Esophagus squamous epithelium (tissue), 5 donors: Measurements from ENCODE around the gene ARHGAP26. TPM values are rescaled to one million over a fixed set of nuclear protein-coding genes. Genes with fewer than 3 reads are reported as not detected.
A peak's percentile ranks its signal among the peaks of the same experiment; 100 is the strongest.
"Not testable (repeated sequence)": the region's sequence is repeated elsewhere in the genome, so short reads cannot be mapped to it uniquely, and the experiment has no call there.

Experiments used
- DNase-seq: peaks from one replicate; lab custom pipeline; 2025; lab: John Stamatoyannopoulos, UW
- H3K27ac ChIP-seq, 4 donors: fragments of 200-600 bp; sonication (generic); one replicate each; pipeline ENCODE4 v1.5.1; 2016 to 2019; ENCODE audit warnings: mild to moderate bottlenecking in 1 of 4
- H3K27me3 ChIP-seq, 4 donors: fragments of 200-600 bp; sonication (generic); 1 replicate in 3 of 4; 2 replicates in 1 of 4; pipeline versions ENCODE4 v1.5.1 to v1.6.0; 2017 to 2021; ENCODE audit warnings: antibody characterized with exemption in 1 of 4
- H3K36me3 ChIP-seq, 3 donors: fragments of 200-600 bp; sonication (generic); one replicate each; pipeline ENCODE4 v1.5.1; 2016 to 2019
- H3K4me1 ChIP-seq, 3 donors: fragments of 200-600 bp; sonication (generic); one replicate each; pipeline ENCODE4 v1.5.1; 2017 to 2019
- H3K4me3 ChIP-seq, 4 donors: fragments of 200-600 bp; sonication (generic); 1 replicate in 3 of 4; 2 replicates in 1 of 4; pipeline ENCODE4 v1.5.1; 2016 to 2019; ENCODE audit warnings: mild to moderate bottlenecking in 2 of 4, moderate library complexity in 1 of 4
- H3K9me3 ChIP-seq, 3 donors: fragments of 200-600 bp; sonication (generic); one replicate each; pipeline ENCODE4 v1.5.1; 2016 to 2019
- POLR2A ChIP-seq, 4 donors: fragments of 450-650 bp; IDR thresholded peaks; one replicate each; pipeline ENCODE4 v1.6.1; 2017; ENCODE audit warnings: antibody characterized with exemption in 4 of 4, mild to moderate bottlenecking in 4 of 4, moderate library complexity in 3 of 4
- WGBS, 2 donors: methylation state at CpG; one replicate each; pipeline ENCODE4 v1.1.5; 2018; 5-methylcytosine and 5-hydroxymethylcytosine counted together
- intact Hi-C: fragments of 100-400 bp; cut with DNase I; formaldehyde crosslinking; loops from one replicate; pipeline ENCODE4 v1.15.0; 2022
- total RNA-seq, 4 donors: library from RNA; depleted of rRNA; stranded (reverse); fragments of >200 nt; gene quantifications; one replicate each; pipeline ENCODE4 v1.1.0, GENCODE V29; 2016
- TF ChIP-seq, protein P1 (sequence below), 6 experiments: fragments of 450-650 bp in 4 of 6; fragments of 200-600 bp in 2 of 6; sonication (generic) in 2 of 6; IDR thresholded peaks; one replicate each; pipeline ENCODE4 v1.5.1; 2016 to 2019; ENCODE audit warnings: antibody characterized with exemption in 6 of 6, mild to moderate bottlenecking in 4 of 6, moderate library complexity in 4 of 6
- donor health status: DM: yes; HTN: yes; CAD: no.

The ARHGAP26 gene
- total RNA-seq, 4 donors from 2014 or later, result 4.4 to 18.7 (median 15.4) TPM

DNA sequence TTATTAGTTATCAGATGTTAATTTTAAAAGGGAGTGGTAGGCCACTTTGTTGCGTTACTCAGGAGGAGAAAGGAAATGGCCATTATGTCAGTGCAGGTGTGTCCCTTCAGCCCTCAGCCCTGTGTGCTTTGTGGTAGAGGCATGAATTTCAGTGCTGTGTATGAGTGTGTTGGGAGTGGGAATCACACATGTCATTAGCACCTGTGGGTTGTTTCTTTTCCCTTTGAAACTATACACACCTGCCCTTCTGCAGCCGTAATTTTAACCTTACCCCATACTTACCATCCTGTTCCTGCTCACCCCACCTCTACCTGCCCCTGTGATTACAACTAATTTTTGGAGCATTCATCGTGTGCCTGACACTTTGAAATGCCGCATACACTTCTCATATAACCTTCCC lies 156.4 kb downstream of the ARHGAP26 start:
- DNase-seq, result no peak
- Histone ChIP-seq H3K27me3 (no peaks in the 10 kb centered on the region), H3K4me3 (no peak overlapping the region), H3K27ac (peak overlapping the region in 2 of 4 donors; percentile 24 to 53), H3K4me1 (peaks cover 0 to 34% (median 7%) of the 10 kb centered on the region in 3 donors), H3K9me3 (no peaks in the 10 kb centered on the region), H3K36me3 (no peaks in the 10 kb centered on the region)
- intact Hi-C loops, result loop anchor here (10.0 kb wide), 2 partner anchors 478 to 898 kb away; partner anchors contain the start of gene NR3C1
- WGBS, 2 donors, result 84 to 94% methylated on average over 4 of the region's 4 CpGs
- TF ChIP-seq, protein P1, sequence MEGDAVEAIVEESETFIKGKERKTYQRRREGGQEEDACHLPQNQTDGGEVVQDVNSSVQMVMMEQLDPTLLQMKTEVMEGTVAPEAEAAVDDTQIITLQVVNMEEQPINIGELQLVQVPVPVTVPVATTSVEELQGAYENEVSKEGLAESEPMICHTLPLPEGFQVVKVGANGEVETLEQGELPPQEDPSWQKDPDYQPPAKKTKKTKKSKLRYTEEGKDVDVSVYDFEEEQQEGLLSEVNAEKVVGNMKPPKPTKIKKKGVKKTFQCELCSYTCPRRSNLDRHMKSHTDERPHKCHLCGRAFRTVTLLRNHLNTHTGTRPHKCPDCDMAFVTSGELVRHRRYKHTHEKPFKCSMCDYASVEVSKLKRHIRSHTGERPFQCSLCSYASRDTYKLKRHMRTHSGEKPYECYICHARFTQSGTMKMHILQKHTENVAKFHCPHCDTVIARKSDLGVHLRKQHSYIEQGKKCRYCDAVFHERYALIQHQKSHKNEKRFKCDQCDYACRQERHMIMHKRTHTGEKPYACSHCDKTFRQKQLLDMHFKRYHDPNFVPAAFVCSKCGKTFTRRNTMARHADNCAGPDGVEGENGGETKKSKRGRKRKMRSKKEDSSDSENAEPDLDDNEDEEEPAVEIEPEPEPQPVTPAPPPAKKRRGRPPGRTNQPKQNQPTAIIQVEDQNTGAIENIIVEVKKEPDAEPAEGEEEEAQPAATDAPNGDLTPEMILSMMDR (IDR thresholded peaks at IDR 0.05), result no peak
- TF ChIP-seq POLR2A (IDR thresholded peaks at IDR 0.05), result no peak

DNA sequence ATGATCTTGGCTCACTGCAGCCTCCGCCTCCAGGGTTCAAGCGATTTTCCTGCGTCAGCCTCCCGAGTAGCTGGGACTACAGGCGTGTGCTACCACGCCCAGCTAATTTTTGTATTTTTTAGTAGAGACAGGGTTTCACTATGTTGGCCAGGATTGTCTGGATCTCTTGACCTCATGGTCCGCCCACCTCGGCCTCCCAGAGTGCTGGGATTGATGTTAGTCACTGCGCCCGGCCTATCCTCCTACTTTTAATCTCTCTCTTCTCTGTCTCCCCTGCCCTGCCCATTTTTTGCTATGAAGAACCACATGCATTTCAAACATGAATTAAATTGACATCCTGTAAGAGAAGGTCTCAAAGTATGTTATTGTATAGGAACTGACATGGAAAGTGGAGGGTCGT lies 158.8 kb downstream of the ARHGAP26 start:
- DNase-seq, H3K9me3 ChIP-seq, H3K4me3 ChIP-seq, H3K27me3 ChIP-seq, H3K27ac ChIP-seq: not testable (repeated sequence)
- Histone ChIP-seq H3K36me3 (peaks cover 0 to 13% (median 0%) of the 10 kb centered on the region in 3 donors), H3K4me1 (peaks cover 0 to 27% (median 7%) of the 10 kb centered on the region in 3 donors)
- WGBS, 2 donors, result 89 to 94% methylated on average over 11 of the region's 11 CpGs
- intact Hi-C loops, result loop anchor here (10.0 kb wide), 2 partner anchors 476 to 896 kb away; partner anchors contain the start of gene NR3C1

DNA sequence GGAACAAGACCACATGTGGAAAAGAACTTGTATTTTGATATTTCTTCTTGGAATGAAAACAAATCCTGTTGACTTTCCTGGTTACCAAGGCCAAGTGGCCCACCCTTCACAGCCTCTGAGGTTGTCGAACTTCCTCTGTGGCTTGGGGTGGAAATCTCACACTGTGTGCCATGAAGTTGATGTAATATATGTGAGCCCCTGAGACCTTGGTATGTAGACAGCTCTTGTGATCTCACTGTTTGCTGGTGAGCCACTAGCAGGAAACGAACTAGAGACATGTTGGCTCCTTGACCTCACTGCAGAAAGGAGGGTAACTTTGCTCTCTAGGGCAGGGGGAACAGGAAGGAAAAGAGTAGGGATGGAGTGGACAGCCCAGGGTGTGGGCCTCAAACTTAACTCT lies 159.4 kb downstream of the ARHGAP26 start:
- intact Hi-C loops, result loop anchor here (10.0 kb wide), 2 partner anchors 475 to 895 kb away; partner anchors contain the start of gene NR3C1

DNA sequence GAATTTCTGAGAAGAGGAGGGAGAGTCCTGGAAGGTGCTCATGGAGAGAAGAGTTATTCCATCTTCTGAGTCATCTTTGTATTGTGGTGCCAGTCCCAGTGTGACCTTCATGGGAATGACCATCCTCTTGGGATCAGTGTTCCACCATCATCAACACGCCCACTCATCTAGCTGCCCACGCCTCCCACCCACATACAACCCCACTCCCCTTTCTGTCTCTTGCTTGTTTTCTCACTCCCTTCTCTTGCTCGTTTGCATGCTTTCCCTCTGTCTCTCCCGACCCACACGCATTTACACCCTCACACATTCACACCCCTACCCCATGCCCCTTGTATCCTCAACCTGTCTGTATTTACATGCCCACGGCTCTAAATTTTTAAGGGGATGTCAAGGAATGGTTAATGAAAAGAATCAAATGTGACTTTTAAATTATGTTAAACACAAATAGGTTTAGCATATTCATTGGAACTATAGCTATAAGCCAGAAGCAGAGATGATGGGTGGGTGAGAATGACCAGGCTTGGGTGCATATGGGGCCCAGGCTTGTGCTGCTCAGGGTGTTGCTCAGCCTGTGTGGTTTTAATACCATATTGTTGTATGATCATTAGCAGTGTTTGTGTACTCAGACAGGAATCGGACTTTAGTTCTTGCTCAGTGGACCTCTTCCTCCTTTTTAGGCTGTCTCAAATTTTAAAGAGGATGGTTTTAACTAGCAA lies 160.4 kb downstream of the ARHGAP26 start:
- Histone ChIP-seq H3K36me3 (peaks cover 0 to 13% (median 0%) of the 10 kb centered on the region in 3 donors), H3K4me1 (peaks cover 0 to 19% (median 5%) of the 10 kb centered on the region in 3 donors), H3K9me3 (no peaks in the 10 kb centered on the region), H3K27ac (peak overlapping the region in 1 of 4 donors; percentile 29), H3K27me3 (no peaks in the 10 kb centered on the region), H3K4me3 (no peak overlapping the region)
- WGBS, 2 donors, result 91 to 93% methylated on average over 7 of the region's 7 CpGs
- TF ChIP-seq, protein P1 (IDR thresholded peaks at IDR 0.05), result no peak
- TF ChIP-seq POLR2A (IDR thresholded peaks at IDR 0.05), result no peak
- intact Hi-C loops, result no loop called here
- DNase-seq, result no peak

More for the DNA sequence above, 159.4 kb downstream of the ARHGAP26 start:
- no peak for DNase-seq
- peaks cover 0 to 13% (median 0%) of the 10 kb centered on the region in 3 donors for H3K36me3 ChIP-seq
- H3K9me3 ChIP-seq, result no peaks in the 10 kb centered on the region
- 52 to 61% methylated on average over 2 of the region's 2 CpGs for WGBS, 2 donors
- H3K27me3 ChIP-seq, result no peaks in the 10 kb centered on the region
- H3K4me3 ChIP-seq, result no peak overlapping the region
- H3K27ac ChIP-seq, result peak overlapping the region in 2 of 4 donors; percentile 13 to 29
- no peak for TF ChIP-seq POLR2A (IDR thresholded peaks at IDR 0.05)
- TF ChIP-seq, protein P1 (IDR thresholded peaks at IDR 0.05), result no peak
- H3K4me1 ChIP-seq, result peaks cover 0 to 27% (median 7%) of the 10 kb centered on the region in 3 donors

DNA sequence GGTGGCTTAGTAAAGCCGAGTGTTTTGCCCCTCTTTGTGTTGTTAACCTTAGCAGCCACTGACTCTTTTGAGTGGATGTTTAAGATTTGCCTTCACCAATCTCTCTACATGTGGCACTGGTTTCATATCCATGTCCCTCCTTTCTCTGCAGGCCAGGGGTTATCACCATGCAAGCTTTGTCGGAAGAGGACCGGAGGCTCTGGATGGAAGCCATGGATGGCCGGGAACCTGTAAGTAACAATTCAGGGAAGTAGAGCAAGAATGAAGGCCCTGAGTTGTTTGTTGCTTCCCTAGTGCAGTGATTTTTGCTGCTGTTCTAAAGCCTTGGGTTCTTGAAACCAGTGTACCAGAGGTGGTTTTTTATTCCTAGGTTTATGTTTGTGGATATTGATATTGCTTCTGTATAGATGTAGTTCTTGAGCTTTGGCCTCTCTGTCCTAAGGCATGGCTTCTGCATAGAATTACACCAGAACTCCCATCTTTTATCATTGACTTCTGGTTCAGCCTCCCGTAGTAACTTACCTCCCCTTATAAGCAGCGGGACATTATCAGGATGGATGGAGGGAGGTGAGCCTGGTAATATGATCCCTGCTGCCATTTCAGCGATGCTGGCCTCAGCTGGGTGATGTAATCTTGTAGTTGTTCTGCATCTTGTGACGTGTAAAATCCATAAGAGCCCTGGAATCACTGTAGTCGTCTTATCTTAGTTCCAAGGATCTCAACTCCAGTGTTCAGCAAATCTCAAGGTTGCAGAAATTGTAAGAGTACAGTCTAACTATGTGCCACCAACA lies 161.9 kb downstream of the ARHGAP26 start:
- Histone ChIP-seq H3K27ac (no peak overlapping the region), H3K36me3 (peaks cover 0 to 13% (median 0%) of the 10 kb centered on the region in 3 donors), H3K9me3 (no peaks in the 10 kb centered on the region), H3K4me1 (peaks cover 0 to 8% (median 0%) of the 10 kb centered on the region in 3 donors), H3K27me3 (no peaks in the 10 kb centered on the region), H3K4me3 (no peak overlapping the region)
- TF ChIP-seq, protein P1 (IDR thresholded peaks at IDR 0.05), result no peak
- no peak for TF ChIP-seq POLR2A (IDR thresholded peaks at IDR 0.05)
- DNase-seq, result no peak
- intact Hi-C loops, result no loop called here
- 83 to 87% methylated on average over 7 to 9 of the region's 9 CpGs for WGBS, 2 donors
